HG02840 (cell line): ENCODE data around the gene CDH1.

Experiments used
- ATAC-seq: cut with Tn5 transposase; IDR thresholded peaks from one replicate; pipeline ENCODE4 v1.9.1; 2021; ENCODE audit warnings: mild to moderate bottlenecking, moderate library complexity, moderate number of reproducible peaks; ENCODE audit not compliant: unreplicated experiment, low FRiP score

CDH1 gene

GRCh38 chr16:68759062-68759461 is 22.0 kb downstream of the CDH1 start:
- ATAC-seq, result no peak

- peak; percentile 29 for ATAC-seq
Measured at GRCh38 chr16:68760671-68761275, 23.7 kb downstream of the CDH1 start.

- no peak for ATAC-seq
Measured at GRCh38 chr16:68762996-68763756, 26.1 kb downstream of the CDH1 start.

GRCh38 chr16:68764862-68765261 is 27.8 kb downstream of the CDH1 start:
- no peak for ATAC-seq

- no peak for ATAC-seq
Measured at GRCh38 chr16:68767581-68767980, 30.5 kb downstream of the CDH1 start.

- ATAC-seq, result no peak
Measured at GRCh38 chr16:68768175-68768574, 31.1 kb downstream of the CDH1 start.

- ATAC-seq, result no peak
Measured at GRCh38 chr16:68768771-68769170, 31.7 kb downstream of the CDH1 start.

- no peak for ATAC-seq
Measured at GRCh38 chr16:68770671-68771070, 33.6 kb downstream of the CDH1 start.

- no peak for ATAC-seq
Measured at GRCh38 chr16:68772030-68772681, 35.1 kb downstream of the CDH1 start.

GRCh38 chr16:68772871-68773270 is 35.8 kb downstream of the CDH1 start:
- no peak for ATAC-seq

GRCh38 chr16:68774982-68775634 is 38.0 kb downstream of the CDH1 start:
- ATAC-seq, result no peak

- no peak for ATAC-seq
Measured at GRCh38 chr16:68776821-68777485, 39.9 kb downstream of the CDH1 start.

GRCh38 chr16:68778551-68779231 is 41.6 kb downstream of the CDH1 start:
- ATAC-seq, result no peak

- ATAC-seq, result no peak
Measured at GRCh38 chr16:68779891-68780290, 42.8 kb downstream of the CDH1 start.

- no peak for ATAC-seq
Measured at GRCh38 chr16:68781784-68782183, 44.7 kb downstream of the CDH1 start.

GRCh38 chr16:68782198-68783174 is 45.4 kb downstream of the CDH1 start:
- ATAC-seq, result no peak

- no peak for ATAC-seq
Measured at GRCh38 chr16:68784226-68784625, 47.1 kb downstream of the CDH1 start.

- ATAC-seq, result no peak
Measured at GRCh38 chr16:68784721-68785120, 47.6 kb downstream of the CDH1 start.

- no peak for ATAC-seq
Measured at GRCh38 chr16:68785715-68786114, 48.6 kb downstream of the CDH1 start.
